HepG2 (cell line): ENCODE data around the gene LEMD3. TPM values are rescaled to one million over a fixed set of nuclear protein-coding genes. Genes with fewer than 3 reads are reported as not detected.

Experiments used
- AGO1 ChIP-seq: fragments of 200-400 bp; formaldehyde crosslinking; IDR thresholded peaks from 2 replicates; pipeline ENCODE4 v1.6.1; 2017; ENCODE audit warnings: mild to moderate bottlenecking, low read depth, low read length, moderate library complexity; ENCODE audit not compliant: poor library complexity, severe bottlenecking
- CCDC6 ChIP-seq: sonication (generic); formaldehyde crosslinking; IDR thresholded peaks from 2 replicates; pipeline ENCODE4 v1.8.1; 2022; ENCODE audit warnings: mild to moderate bottlenecking, missing genetic modification reagents, moderate library complexity
- EZH2 ChIP-seq: conservative IDR thresholded peaks from 2 replicates; pipeline ENCODE4 v1.6.1; 2012; ENCODE audit warnings: mild to moderate bottlenecking, low read depth, low read length, moderate library complexity
- FOXK2 ChIP-seq: fragments of 450-650 bp; IDR thresholded peaks from 2 replicates; pipeline ENCODE4 v1.6.1; 2016
- HNF4G ChIP-seq, 2 experiments: sonication (generic) in 1 of 2; formaldehyde crosslinking in 1 of 2; IDR thresholded peaks; 2 replicates each; pipeline versions ENCODE4 v1.4.0 to v1.6.1; 2011 to 2020; ENCODE audit warnings: borderline replicate concordance in 2 of 2, low read depth in 2 of 2, mild to moderate bottlenecking in 2 of 2, low read length in 1 of 2, missing genetic modification reagents in 1 of 2, moderate library complexity in 1 of 2
- IKZF5 ChIP-seq: IDR thresholded peaks from 2 replicates; pipeline ENCODE4 v1.6.1; 2018; ENCODE audit warnings: missing genetic modification reagents, mild to moderate bottlenecking, missing compliant biosample characterization
- RFX1 ChIP-seq: fragments of 450-650 bp; IDR thresholded peaks from 2 replicates; pipeline ENCODE4 v1.6.1; 2017
- SETDB1 ChIP-seq: sonication (generic); formaldehyde crosslinking; IDR thresholded peaks from 2 replicates; pipeline ENCODE4 v1.5.1; 2020; ENCODE audit warnings: missing genetic modification reagents, mild to moderate bottlenecking, borderline replicate concordance
- SMARCC2 ChIP-seq: fragments of 450-650 bp; IDR thresholded peaks from 2 replicates; pipeline ENCODE4 v1.6.1; 2017; ENCODE audit warnings: antibody characterized with exemption, mild to moderate bottlenecking
- TBX3 ChIP-seq: fragments of 450-650 bp; IDR thresholded peaks from 2 replicates; pipeline ENCODE4 v1.6.1; 2017; ENCODE audit warnings: antibody characterized with exemption, mild to moderate bottlenecking, inconsistent platforms, borderline replicate concordance
- ZNF20 ChIP-seq: sonication (generic); formaldehyde crosslinking; IDR thresholded peaks from 2 replicates; pipeline ENCODE4 v1.4.0; 2020; ENCODE audit warnings: mild to moderate bottlenecking, moderate library complexity, missing genetic modification reagents
- polyA plus RNA-seq, 8 experiments: library from polyadenylated mRNA; depleted of rRNA in 3 of 8; stranded (reverse) in 7 of 8; unstranded in 1 of 8; fragments of >200 nt; fragmentation: Illumina TruSeq in 4 of 8; extraction: Trizol in 4 of 8; gene quantifications; 2 replicates each; pipeline versions ENCODE4 v1.2.1 to v1.2.3, GENCODE V29; 2011 to 2016; ENCODE audit warnings: low read depth in 4 of 8, missing spikeins in 1 of 8, mixed read lengths in 1 of 8; ENCODE audit not compliant: insufficient read depth in 1 of 8
- total RNA-seq, 5 experiments: library from RNA; depleted of rRNA; stranded (reverse); fragments of >200 nt; fragmentation: Illumina TruSeq; extraction: Trizol; gene quantifications; 2 replicates each; pipeline ENCODE4 v1.2.3, GENCODE V29; 2016; ENCODE audit warnings: low read depth in 1 of 5
- TF ChIP-seq, protein P1 (sequence below): sonication (generic); formaldehyde crosslinking; IDR thresholded peaks from 2 replicates; pipeline ENCODE4 v1.4.0; 2020; ENCODE audit warnings: low read depth, mild to moderate bottlenecking, missing genetic modification reagents
- TF ChIP-seq, protein P2 (sequence below): sonication (generic); formaldehyde crosslinking; IDR thresholded peaks from 2 replicates; pipeline ENCODE4 v1.4.0; 2020; ENCODE audit warnings: missing genetic modification reagents, borderline replicate concordance
- TF ChIP-seq, protein P3 (sequence below): sonication (generic); formaldehyde crosslinking; IDR thresholded peaks from 2 replicates; pipeline ENCODE4 v1.4.0; 2020; ENCODE audit warnings: missing genetic modification reagents, borderline replicate concordance
- TF ChIP-seq, protein P4 (sequence below): sonication (generic); formaldehyde crosslinking; IDR thresholded peaks from 2 replicates; pipeline ENCODE4 v1.5.0; 2020; ENCODE audit warnings: mild to moderate bottlenecking, missing genetic modification reagents, moderate library complexity
- TF ChIP-seq, protein P5 (sequence below): sonication (generic); formaldehyde crosslinking; IDR thresholded peaks from 2 replicates; pipeline ENCODE4 v1.8.0; 2022; ENCODE audit warnings: missing genetic modification reagents, mild to moderate bottlenecking, inconsistent platforms, borderline replicate concordance

The LEMD3 gene
- total and polyA plus RNA-seq, 2 of the 13 experiments (the other 11 are each of a cell fraction or from before 2014, with no cell fraction given): 9.3 to 18.7 TPM

DNA sequence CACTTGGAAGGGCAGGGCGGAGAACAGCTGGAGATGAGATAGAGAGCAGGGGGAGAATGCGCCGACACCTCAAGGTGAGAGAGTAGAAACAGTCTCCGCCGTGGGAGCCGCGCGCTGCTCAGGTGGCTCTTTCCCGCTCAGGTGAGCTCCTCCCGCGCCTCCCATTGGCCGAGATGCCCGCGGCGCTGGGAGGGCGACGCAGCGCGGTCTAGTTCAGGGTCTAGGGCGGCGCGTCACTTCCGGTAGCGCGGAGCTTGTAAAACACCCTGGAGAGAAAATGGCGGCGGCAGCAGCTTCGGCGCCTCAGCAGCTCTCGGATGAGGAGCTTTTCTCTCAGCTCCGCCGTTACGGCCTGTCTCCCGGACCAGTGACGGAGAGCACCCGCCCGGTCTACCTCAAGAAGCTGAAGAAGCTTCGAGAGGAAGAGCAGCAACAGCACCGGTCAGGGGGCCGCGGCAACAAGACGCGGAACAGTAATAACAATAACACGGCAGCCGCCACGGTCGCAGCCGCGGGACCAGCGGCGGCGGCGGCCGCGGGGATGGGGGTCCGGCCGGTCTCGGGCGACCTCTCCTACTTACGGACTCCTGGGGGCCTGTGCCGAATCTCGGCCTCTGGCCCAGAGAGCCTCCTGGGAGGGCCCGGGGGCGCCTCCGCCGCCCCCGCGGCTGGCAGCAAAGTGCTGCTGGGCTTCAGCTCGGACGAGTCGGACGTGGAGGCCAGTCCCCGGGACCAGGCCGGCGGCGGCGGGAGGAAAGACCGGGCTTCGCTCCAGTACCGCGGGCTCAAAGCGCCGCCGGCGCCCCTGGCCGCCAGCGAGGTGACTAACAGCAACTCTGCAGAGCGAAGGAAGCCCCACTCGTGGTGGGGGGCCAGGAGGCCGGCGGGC is at the start of gene LEMD3 (continued):
- TF ChIP-seq, protein P1, sequence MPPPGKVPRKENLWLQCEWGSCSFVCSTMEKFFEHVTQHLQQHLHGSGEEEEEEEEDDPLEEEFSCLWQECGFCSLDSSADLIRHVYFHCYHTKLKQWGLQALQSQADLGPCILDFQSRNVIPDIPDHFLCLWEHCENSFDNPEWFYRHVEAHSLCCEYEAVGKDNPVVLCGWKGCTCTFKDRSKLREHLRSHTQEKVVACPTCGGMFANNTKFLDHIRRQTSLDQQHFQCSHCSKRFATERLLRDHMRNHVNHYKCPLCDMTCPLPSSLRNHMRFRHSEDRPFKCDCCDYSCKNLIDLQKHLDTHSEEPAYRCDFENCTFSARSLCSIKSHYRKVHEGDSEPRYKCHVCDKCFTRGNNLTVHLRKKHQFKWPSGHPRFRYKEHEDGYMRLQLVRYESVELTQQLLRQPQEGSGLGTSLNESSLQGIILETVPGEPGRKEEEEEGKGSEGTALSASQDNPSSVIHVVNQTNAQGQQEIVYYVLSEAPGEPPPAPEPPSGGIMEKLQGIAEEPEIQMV (CRISPR knock-in tag): peak; percentile 95; the same call in 1 of the 2 replicates
- TF ChIP-seq SMARCC2 (no peak), IKZF5 (CRISPR knock-in tag) (peak; percentile 94), EZH2 (no peak), TBX3 (peak; percentile 72), AGO1 (no peak), SETDB1 (peak; percentile 95; the same call in 1 of the 2 replicates), ZNF20 (CRISPR knock-in tag) (peak; percentile 96; the same call in 1 of the 2 replicates), FOXK2 (no peak), HNF4G (IDR thresholded peaks at IDR 0.05; ENCODE audit: borderline replicate concordance, low read depth, low read length) (no peak), HNF4G (CRISPR knock-in tag; IDR thresholded peaks at IDR 0.05; ENCODE audit: borderline replicate concordance, low read depth) (no peak; the same call in 1 of the 2 replicates), RFX1 (no peak), CCDC6 (CRISPR knock-in tag) (peak; percentile 100)
- TF ChIP-seq, protein P2, sequence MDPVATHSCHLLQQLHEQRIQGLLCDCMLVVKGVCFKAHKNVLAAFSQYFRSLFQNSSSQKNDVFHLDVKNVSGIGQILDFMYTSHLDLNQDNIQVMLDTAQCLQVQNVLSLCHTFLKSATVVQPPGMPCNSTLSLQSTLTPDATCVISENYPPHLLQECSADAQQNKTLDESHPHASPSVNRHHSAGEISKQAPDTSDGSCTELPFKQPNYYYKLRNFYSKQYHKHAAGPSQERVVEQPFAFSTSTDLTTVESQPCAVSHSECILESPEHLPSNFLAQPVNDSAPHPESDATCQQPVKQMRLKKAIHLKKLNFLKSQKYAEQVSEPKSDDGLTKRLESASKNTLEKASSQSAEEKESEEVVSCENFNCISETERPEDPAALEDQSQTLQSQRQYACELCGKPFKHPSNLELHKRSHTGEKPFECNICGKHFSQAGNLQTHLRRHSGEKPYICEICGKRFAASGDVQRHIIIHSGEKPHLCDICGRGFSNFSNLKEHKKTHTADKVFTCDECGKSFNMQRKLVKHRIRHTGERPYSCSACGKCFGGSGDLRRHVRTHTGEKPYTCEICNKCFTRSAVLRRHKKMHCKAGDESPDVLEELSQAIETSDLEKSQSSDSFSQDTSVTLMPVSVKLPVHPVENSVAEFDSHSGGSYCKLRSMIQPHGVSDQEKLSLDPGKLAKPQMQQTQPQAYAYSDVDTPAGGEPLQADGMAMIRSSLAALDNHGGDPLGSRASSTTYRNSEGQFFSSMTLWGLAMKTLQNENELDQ (CRISPR knock-in tag): peak; percentile 90
- TF ChIP-seq, protein P3, sequence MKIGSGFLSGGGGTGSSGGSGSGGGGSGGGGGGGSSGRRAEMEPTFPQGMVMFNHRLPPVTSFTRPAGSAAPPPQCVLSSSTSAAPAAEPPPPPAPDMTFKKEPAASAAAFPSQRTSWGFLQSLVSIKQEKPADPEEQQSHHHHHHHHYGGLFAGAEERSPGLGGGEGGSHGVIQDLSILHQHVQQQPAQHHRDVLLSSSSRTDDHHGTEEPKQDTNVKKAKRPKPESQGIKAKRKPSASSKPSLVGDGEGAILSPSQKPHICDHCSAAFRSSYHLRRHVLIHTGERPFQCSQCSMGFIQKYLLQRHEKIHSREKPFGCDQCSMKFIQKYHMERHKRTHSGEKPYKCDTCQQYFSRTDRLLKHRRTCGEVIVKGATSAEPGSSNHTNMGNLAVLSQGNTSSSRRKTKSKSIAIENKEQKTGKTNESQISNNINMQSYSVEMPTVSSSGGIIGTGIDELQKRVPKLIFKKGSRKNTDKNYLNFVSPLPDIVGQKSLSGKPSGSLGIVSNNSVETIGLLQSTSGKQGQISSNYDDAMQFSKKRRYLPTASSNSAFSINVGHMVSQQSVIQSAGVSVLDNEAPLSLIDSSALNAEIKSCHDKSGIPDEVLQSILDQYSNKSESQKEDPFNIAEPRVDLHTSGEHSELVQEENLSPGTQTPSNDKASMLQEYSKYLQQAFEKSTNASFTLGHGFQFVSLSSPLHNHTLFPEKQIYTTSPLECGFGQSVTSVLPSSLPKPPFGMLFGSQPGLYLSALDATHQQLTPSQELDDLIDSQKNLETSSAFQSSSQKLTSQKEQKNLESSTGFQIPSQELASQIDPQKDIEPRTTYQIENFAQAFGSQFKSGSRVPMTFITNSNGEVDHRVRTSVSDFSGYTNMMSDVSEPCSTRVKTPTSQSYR (CRISPR knock-in tag): peak; percentile 79
- TF ChIP-seq, protein P4, sequence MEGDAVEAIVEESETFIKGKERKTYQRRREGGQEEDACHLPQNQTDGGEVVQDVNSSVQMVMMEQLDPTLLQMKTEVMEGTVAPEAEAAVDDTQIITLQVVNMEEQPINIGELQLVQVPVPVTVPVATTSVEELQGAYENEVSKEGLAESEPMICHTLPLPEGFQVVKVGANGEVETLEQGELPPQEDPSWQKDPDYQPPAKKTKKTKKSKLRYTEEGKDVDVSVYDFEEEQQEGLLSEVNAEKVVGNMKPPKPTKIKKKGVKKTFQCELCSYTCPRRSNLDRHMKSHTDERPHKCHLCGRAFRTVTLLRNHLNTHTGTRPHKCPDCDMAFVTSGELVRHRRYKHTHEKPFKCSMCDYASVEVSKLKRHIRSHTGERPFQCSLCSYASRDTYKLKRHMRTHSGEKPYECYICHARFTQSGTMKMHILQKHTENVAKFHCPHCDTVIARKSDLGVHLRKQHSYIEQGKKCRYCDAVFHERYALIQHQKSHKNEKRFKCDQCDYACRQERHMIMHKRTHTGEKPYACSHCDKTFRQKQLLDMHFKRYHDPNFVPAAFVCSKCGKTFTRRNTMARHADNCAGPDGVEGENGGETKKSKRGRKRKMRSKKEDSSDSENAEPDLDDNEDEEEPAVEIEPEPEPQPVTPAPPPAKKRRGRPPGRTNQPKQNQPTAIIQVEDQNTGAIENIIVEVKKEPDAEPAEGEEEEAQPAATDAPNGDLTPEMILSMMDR: no peak
- TF ChIP-seq, protein P5, sequence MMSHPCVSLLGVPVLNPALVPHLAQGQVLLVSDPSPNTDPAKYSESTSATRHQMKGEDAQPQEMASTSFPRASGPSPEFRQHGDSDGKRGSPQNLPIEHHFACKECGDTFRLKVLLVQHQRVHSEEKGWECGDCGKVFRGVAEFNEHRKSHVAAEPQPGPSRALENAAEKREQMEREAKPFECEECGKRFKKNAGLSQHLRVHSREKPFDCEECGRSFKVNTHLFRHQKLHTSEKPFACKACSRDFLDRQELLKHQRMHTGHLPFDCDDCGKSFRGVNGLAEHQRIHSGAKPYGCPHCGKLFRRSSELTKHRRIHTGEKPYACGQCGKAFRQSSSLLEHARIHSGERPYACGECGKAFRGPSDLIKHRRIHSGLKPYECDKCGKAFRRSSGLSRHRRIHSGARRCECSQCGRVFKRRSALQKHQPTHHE: peak; percentile 98
